ENCODE data around the gene RBMS1.

DNA sequence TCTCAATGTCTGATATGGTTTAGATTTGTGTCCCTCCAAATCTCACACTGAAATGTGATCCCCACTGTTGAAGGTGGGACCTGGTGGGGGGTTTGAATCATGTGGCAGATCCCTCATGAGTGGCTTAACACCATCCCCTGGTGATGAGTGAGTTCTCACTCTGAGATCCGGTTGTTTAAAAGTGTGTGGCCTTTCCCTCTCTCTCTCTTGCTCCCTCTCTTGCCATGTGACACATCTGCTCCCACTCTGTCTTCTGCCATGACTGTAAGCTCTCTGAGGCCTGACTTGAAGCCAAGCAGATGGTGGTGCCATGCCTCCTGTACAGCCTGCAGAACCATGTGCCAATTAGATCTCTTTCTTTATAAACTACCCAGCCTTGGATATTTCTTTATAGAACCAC is 108.8 kb downstream of the RBMS1 start:
- TF ChIP-seq, protein P1, sequence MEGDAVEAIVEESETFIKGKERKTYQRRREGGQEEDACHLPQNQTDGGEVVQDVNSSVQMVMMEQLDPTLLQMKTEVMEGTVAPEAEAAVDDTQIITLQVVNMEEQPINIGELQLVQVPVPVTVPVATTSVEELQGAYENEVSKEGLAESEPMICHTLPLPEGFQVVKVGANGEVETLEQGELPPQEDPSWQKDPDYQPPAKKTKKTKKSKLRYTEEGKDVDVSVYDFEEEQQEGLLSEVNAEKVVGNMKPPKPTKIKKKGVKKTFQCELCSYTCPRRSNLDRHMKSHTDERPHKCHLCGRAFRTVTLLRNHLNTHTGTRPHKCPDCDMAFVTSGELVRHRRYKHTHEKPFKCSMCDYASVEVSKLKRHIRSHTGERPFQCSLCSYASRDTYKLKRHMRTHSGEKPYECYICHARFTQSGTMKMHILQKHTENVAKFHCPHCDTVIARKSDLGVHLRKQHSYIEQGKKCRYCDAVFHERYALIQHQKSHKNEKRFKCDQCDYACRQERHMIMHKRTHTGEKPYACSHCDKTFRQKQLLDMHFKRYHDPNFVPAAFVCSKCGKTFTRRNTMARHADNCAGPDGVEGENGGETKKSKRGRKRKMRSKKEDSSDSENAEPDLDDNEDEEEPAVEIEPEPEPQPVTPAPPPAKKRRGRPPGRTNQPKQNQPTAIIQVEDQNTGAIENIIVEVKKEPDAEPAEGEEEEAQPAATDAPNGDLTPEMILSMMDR (conservative IDR thresholded peaks at IDR 0.05; ENCODE audit: low read depth, low read length), result no peak
- TF ChIP-seq CEBPB (IDR thresholded peaks at IDR 0.05; ENCODE audit: low read depth, low read length), result no peak

All from IMR-90 (cell line).